CD4-positive, alpha-beta memory T cell (primary cell): ENCODE data around the gene SDF4. TPM values are rescaled to one million over a fixed set of nuclear protein-coding genes. Genes with fewer than 3 reads are reported as not detected.
A peak's percentile ranks its signal among the peaks of the same experiment; 100 is the strongest.

Experiments used
- CTCF ChIA-PET: fragments of 350-600 bp; sonication (Branson Sonifier 250); formaldehyde crosslinking; loops from one replicate; lab custom pipeline; 2021; ENCODE audit warnings: inconsistent platforms; ENCODE audit not compliant: partially characterized antibody; lab: Charles Lee
- POLR2A ChIA-PET: fragments of 350-600 bp; sonication (Branson Sonifier 250); formaldehyde crosslinking; loops from one replicate; lab custom pipeline; 2021; ENCODE audit not compliant: partially characterized antibody; lab: Charles Lee
- DNase-seq, 5 donors: peaks; one replicate each; pipeline versions ENCODE4 v3.0.0 to v3.0.0-alpha.2; 2020 to 2022; ENCODE audit warnings: mixed read lengths in 1 of 5
- H3K27ac ChIP-seq: one replicate; pipeline ENCODE4 v1.7.0; 2013; ENCODE audit warnings: low read depth, low read length
- H3K27me3 ChIP-seq: 2 replicates; pipeline ENCODE4 v1.7.0; 2013; ENCODE audit warnings: mild to moderate bottlenecking, low read length, moderate library complexity; ENCODE audit not compliant: insufficient read depth
- H3K36me3 ChIP-seq: 2 replicates; pipeline ENCODE4 v1.7.0; 2013; ENCODE audit warnings: mild to moderate bottlenecking, low read length, moderate library complexity; ENCODE audit not compliant: insufficient read depth
- H3K4me1 ChIP-seq: 2 replicates; pipeline ENCODE4 v1.7.0; 2013; ENCODE audit warnings: mild to moderate bottlenecking, low read length, moderate library complexity; ENCODE audit not compliant: insufficient read depth
- H3K4me3 ChIP-seq, 2 donors: one replicate each; pipeline ENCODE4 v1.7.0; 2013; ENCODE audit warnings: low read length in 2 of 2, mild to moderate bottlenecking in 1 of 2
- H3K9me3 ChIP-seq, 2 donors: one replicate each; pipeline ENCODE4 v1.7.0; 2013; ENCODE audit warnings: low read length in 2 of 2, control low read depth in 1 of 2; ENCODE audit not compliant: control insufficient read depth in 1 of 2
- H3K27ac Mint-ChIP-seq, 7 donors: one replicate each; pipeline ENCODE4 v1.8.0; 2020 to 2021; ENCODE audit warnings: mixed read lengths in 7 of 7, mild to moderate bottlenecking in 6 of 7, inconsistent platforms in 3 of 7, moderate library complexity in 3 of 7
- H3K27me3 Mint-ChIP-seq, 2 donors: one replicate each; pipeline ENCODE4 v1.8.0; 2020 to 2021; ENCODE audit warnings: mixed read lengths in 2 of 2
- H3K36me3 Mint-ChIP-seq, 2 donors: one replicate each; pipeline ENCODE4 v1.8.0; 2020 to 2021; ENCODE audit warnings: mixed read lengths in 2 of 2, inconsistent platforms in 1 of 2, mild to moderate bottlenecking in 1 of 2
- H3K4me1 Mint-ChIP-seq, 4 donors: one replicate each; pipeline ENCODE4 v1.8.0; 2020 to 2021; ENCODE audit warnings: mixed read lengths in 4 of 4, mild to moderate bottlenecking in 1 of 4
- H3K4me3 Mint-ChIP-seq, 8 donors: one replicate each; pipeline ENCODE4 v1.8.0; 2020 to 2021; ENCODE audit warnings: mixed read lengths in 8 of 8, mild to moderate bottlenecking in 7 of 8, moderate library complexity in 6 of 8, inconsistent platforms in 3 of 8
- H3K9me3 Mint-ChIP-seq, 8 donors: one replicate each; pipeline ENCODE4 v1.8.0; 2020 to 2021; ENCODE audit warnings: mixed read lengths in 8 of 8, mild to moderate bottlenecking in 5 of 8, inconsistent platforms in 3 of 8, moderate library complexity in 1 of 8
- intact Hi-C: fragments of 100-400 bp; cut with micrococcal nuclease; formaldehyde crosslinking; loops from one replicate; pipeline ENCODE4 v1.15.1; 2023
- polyA plus RNA-seq, 2 donors: library from polyadenylated mRNA; unstranded; fragments of 300-500 nt; fragmentation: Illumina TruSeq; gene quantifications; one replicate each; pipeline ENCODE4 v1.2.3, GENCODE V29; 2021
- total RNA-seq, 2 experiments: library from RNA; stranded (reverse); gene quantifications; one replicate each; pipeline ENCODE4 v1.2.3, GENCODE V29; 2021

The SDF4 gene
- total and polyA plus RNA-seq, 4 experiments from 2014 or later, result 97.4 to 138 (median 116) TPM

DNA sequence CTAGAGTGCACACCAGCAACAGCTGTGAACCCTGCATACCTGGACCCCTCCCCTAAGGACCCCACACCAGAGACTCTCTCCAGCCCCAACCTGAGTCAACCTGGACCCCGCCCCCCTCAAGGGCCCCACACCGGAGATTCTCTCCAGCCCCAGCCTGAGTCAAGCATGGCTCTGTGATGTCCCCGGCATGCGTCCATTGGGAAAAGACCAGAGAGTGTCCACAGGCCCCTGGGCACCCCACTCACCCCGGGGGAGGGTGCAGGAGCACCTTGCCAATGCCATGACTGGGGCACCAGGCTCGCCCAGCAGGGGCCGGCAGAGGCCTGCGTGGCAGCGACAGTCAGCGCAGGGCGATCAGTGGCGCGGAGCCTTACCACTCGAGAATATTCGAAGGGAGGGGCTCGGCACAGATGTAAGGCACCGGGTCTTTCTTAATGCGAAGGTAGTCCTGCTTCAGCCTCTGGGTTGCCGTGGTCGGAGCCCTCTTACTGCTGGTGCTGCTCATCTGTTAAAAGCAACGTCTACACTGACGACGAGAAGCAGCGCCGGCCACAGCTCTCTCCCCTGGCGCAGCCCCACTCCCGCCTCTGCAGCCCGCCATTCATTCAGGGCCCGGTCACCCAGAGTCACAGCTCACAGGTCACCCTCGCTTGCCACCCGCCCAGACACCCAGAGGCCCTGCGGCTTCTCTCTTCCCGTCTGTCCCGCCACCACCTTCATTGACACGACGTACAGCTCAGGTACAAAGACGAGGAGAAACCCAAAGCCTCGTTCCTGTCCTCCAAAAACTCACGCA lies 35.9 kb upstream of the SDF4 start:
- Mint-ChIP-seq H3K27ac (no peak overlapping the region), H3K4me1 (peaks cover 25 to 51% (median 34%) of the 10 kb centered on the region in 4 donors), H3K36me3 (peaks cover 23 to 45% of the 10 kb centered on the region in 2 donors), H3K4me3 (no peak overlapping the region), H3K9me3 (no peaks in the 10 kb centered on the region), H3K27me3 (no peaks in the 10 kb centered on the region)
- Histone ChIP-seq H3K27ac (no peak overlapping the region), H3K4me1 (peaks cover 34% of the 10 kb centered on the region), H3K27me3 (no peaks in the 10 kb centered on the region), H3K4me3 (no peak overlapping the region), H3K36me3 (peaks cover 8% of the 10 kb centered on the region), H3K9me3 (no peaks in the 10 kb centered on the region)
- CTCF ChIA-PET, result no interaction called here
- intact Hi-C loops, result no loop called here
- POLR2A ChIA-PET, result no interaction called here
- no peak for DNase-seq

DNA sequence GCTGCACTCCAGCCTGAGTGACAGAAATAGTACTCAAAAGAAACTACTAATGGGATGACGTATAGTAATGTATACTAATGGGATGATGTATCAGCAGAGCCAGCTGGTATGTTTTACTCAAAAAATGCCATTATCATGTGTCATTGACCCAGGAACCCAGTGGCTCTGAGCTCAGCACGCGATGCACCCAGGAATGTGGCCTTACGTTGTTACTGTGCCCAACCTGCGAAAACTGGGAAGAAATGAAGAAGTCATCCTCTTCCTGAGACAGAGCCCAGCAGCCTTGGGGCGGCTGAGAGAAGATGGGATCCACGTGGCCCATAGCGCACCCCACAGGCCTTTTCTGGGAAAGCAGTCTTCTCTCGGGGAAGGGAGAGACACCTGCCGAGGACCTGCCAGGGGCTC lies 33.1 kb upstream of the SDF4 start:
- Mint-ChIP-seq H3K9me3 (peaks cover 0 to 1% (median 0%) of the 10 kb centered on the region in 8 donors), H3K27ac (no peak overlapping the region), H3K27me3 (no peaks in the 10 kb centered on the region), H3K4me3 (no peak overlapping the region), H3K4me1 (peaks cover 18 to 43% (median 20%) of the 10 kb centered on the region in 4 donors), H3K36me3 (peaks cover 34 to 46% of the 10 kb centered on the region in 2 donors)
- H3K9me3 ChIP-seq, result no peaks in the 10 kb centered on the region
- no peak overlapping the region for H3K27ac ChIP-seq
- no peak overlapping the region for H3K4me3 ChIP-seq
- DNase-seq, result peak in 2 of 5 donors; percentile 21 to 39
- ChIA-PET CTCF (interaction anchor here (1.2 kb wide), 1 partner anchor 142 kb away, joined by 3 read pairs; no protein-coding TSS in a partner anchor), POLR2A (no interaction called here)
- no peaks in the 10 kb centered on the region for H3K27me3 ChIP-seq
- H3K36me3 ChIP-seq, result peaks cover 33% of the 10 kb centered on the region
- H3K4me1 ChIP-seq, result peaks cover 17% of the 10 kb centered on the region
- intact Hi-C loops, result no loop called here

DNA sequence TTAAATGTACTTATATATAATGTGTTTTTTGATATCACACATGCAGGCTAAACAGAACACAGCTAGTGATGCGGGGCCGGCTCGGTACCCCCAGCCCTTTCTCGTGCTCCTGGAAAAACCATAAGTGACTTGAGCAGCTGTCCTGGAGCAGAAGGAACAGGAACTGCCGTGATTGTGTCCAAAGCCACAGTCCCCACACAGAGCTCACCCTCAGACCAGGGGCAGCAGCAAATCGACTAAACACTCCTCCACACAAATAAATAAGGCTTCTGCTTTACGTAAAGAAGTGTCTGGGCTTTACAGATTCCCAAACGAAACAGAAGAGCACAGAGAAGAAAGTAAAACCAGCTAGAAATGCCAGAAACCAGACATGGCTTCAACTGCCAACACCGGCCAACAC lies 32.2 kb upstream of the SDF4 start:
- Mint-ChIP-seq H3K27ac (no peak overlapping the region), H3K36me3 (peaks cover 36 to 49% of the 10 kb centered on the region in 2 donors), H3K4me1 (peaks cover 16 to 45% (median 18%) of the 10 kb centered on the region in 4 donors), H3K4me3 (no peak overlapping the region), H3K9me3 (peaks cover 0 to 4% (median 0%) of the 10 kb centered on the region in 8 donors), H3K27me3 (no peaks in the 10 kb centered on the region)
- CTCF ChIA-PET, result interaction anchor here (1.2 kb wide), 1 partner anchor 141 kb away, joined by 3 read pairs; no protein-coding TSS in a partner anchor
- intact Hi-C loops, result no loop called here
- Histone ChIP-seq H3K27ac (no peak overlapping the region), H3K27me3 (no peaks in the 10 kb centered on the region), H3K36me3 (peaks cover 35% of the 10 kb centered on the region), H3K4me3 (no peak overlapping the region), H3K9me3 (no peaks in the 10 kb centered on the region), H3K4me1 (peaks cover 11% of the 10 kb centered on the region)
- DNase-seq, result no peak
- POLR2A ChIA-PET, result no interaction called here

DNA sequence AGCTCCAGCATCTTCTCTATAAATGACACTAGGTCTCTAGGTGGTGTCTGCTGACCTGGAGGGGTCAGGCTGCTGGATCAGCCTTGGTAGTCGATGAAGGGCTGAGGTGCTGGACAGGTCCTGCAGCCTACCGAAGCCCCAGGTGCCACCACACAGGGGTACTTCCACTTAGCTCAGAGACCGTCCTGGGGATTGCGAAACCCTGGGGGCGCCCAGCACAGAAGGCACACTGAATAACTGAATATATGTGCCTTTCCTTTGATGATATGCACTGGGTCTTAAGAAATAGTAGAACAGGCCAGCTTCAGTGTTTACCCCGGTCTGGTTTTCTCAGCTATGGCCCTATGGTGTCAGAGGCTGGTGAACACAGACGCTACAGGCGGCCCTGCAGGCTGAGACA lies 31.0 kb upstream of the SDF4 start:
- peaks cover 35% of the 10 kb centered on the region for H3K36me3 ChIP-seq
- POLR2A ChIA-PET, result no interaction called here

DNA sequence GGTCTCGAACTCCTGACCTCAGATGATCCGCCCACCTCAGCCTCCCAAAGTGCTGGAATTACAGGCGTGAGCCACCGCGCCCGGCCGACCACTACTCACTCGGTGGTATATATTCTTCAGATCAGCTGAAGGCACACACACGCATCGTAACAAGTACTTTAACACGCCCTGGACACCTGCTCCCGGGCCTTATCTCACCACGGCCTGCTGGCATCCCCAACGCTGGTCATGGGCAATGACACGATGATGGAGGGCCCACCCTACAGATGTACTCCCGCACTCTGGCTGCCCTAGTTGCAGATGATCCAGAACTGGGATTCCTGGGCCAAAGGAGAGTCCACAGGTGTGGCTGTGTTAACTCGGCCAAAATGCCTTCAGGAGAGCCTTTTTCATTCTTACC lies 30.3 kb upstream of the SDF4 start:
- no peak for DNase-seq
- peaks cover 35% of the 10 kb centered on the region for H3K36me3 ChIP-seq
- peaks cover 0 to 4% (median 0%) of the 10 kb centered on the region in 8 donors for H3K9me3 Mint-ChIP-seq
- intact Hi-C loops, result no loop called here
- CTCF ChIA-PET, result interaction anchor here (1.1 kb wide), 1 partner anchor 139 kb away, joined by 4 read pairs; no protein-coding TSS in a partner anchor
- peaks cover 39 to 48% of the 10 kb centered on the region in 2 donors for H3K36me3 Mint-ChIP-seq
- POLR2A ChIA-PET, result no interaction called here
- no peaks in the 10 kb centered on the region for H3K27me3 Mint-ChIP-seq
- H3K4me1 ChIP-seq, result peaks cover 11% of the 10 kb centered on the region
- no peaks in the 10 kb centered on the region for H3K27me3 ChIP-seq
- no peaks in the 10 kb centered on the region for H3K9me3 ChIP-seq
- H3K4me3 Mint-ChIP-seq, result peak overlapping the region in 1 of 8 donors; percentile 57
- no peak overlapping the region for H3K4me3 ChIP-seq
- H3K27ac Mint-ChIP-seq, result peak overlapping the region in 1 of 7 donors; percentile 87
- no peak overlapping the region for H3K27ac ChIP-seq
- H3K4me1 Mint-ChIP-seq, result peaks cover 13 to 38% (median 20%) of the 10 kb centered on the region in 4 donors

More for the DNA sequence above, 31.0 kb upstream of the SDF4 start:
- H3K27ac Mint-ChIP-seq, result peak overlapping the region in 3 of 7 donors; percentile 53 to 68 (median 60)
- no peak for DNase-seq
- peaks cover 37 to 50% of the 10 kb centered on the region in 2 donors for H3K36me3 Mint-ChIP-seq
- intact Hi-C loops, result no loop called here
- H3K4me3 Mint-ChIP-seq, result no peak overlapping the region
- CTCF ChIA-PET, result interaction anchor here (1.1 kb wide), 1 partner anchor 140 kb away, joined by 4 read pairs; no protein-coding TSS in a partner anchor
- H3K27me3 Mint-ChIP-seq, result no peaks in the 10 kb centered on the region
- no peaks in the 10 kb centered on the region for H3K9me3 ChIP-seq
- no peaks in the 10 kb centered on the region for H3K27me3 ChIP-seq
- no peak overlapping the region for H3K4me3 ChIP-seq
- peaks cover 11% of the 10 kb centered on the region for H3K4me1 ChIP-seq
- H3K27ac ChIP-seq, result no peak overlapping the region
- H3K9me3 Mint-ChIP-seq, result peaks cover 0 to 4% (median 0%) of the 10 kb centered on the region in 8 donors
- peaks cover 13 to 38% (median 20%) of the 10 kb centered on the region in 4 donors for H3K4me1 Mint-ChIP-seq

DNA sequence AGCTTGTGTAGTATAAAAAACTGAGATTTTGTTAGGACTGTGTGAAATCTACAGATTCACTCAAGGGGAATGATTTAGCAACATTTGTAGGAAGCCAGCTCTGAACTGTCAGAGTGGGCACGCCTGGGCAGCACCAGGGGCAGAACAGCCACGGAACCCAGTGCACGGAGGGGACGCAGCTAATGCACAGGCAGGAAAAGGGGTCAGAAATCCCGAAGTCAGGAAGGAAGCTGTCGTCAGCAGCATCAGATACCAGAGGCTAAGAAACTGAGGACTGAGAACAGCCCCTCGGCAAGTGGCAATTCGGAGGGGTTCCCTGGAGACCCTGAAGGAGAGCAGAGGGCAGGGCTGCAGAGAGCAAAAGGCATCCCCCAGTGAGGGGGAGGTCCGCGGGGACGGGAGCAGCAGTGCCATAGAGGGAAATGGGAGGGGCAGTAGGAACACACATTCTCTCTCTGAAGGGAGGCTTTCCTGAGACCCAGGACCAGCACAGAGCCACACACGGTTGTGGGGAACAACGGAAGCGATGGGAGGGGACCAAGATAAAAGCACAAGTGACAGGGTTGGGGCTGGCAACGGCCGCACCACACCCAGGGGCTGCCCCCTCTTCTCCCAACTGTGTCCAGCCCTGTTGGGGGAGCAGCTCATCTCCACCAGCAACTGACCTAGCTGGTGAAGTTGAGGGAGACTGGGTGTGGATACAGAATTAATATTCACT lies 29.2 kb upstream of the SDF4 start:
- H3K36me3 Mint-ChIP-seq, result peaks cover 40 to 50% of the 10 kb centered on the region in 2 donors
- POLR2A ChIA-PET, result no interaction called here
- peaks cover 37% of the 10 kb centered on the region for H3K36me3 ChIP-seq
- no peaks in the 10 kb centered on the region for H3K9me3 ChIP-seq
- H3K27ac ChIP-seq, result no peak overlapping the region
- DNase-seq, result peak in 1 of 5 donors; percentile 20
- no peak overlapping the region for H3K4me3 ChIP-seq
- intact Hi-C loops, result no loop called here
- H3K4me1 ChIP-seq, result peaks cover 11% of the 10 kb centered on the region
- no peaks in the 10 kb centered on the region for H3K27me3 ChIP-seq
- peak overlapping the region; percentile 69 to 91 (median 85) for H3K27ac Mint-ChIP-seq
- H3K27me3 Mint-ChIP-seq, result no peaks in the 10 kb centered on the region
- H3K4me3 Mint-ChIP-seq, result peak overlapping the region in 7 of 8 donors; percentile 28 to 75 (median 52)
- peaks cover 0 to 4% (median 0%) of the 10 kb centered on the region in 8 donors for H3K9me3 Mint-ChIP-seq
- CTCF ChIA-PET, result interaction anchor here (0.7 kb wide), 1 partner anchor 140 kb away, joined by 3 read pairs; no protein-coding TSS in a partner anchor
- H3K4me1 Mint-ChIP-seq, result peaks cover 13 to 37% (median 19%) of the 10 kb centered on the region in 4 donors
